Measurements from ENCODE around the gene CBFB. TPM values are rescaled to one million over a fixed set of nuclear protein-coding genes. Genes with fewer than 3 reads are reported as not detected.

CBFB gene
- total and polyA plus RNA-seq, 2 donors: 49.4 to 54.3 TPM

DNA sequence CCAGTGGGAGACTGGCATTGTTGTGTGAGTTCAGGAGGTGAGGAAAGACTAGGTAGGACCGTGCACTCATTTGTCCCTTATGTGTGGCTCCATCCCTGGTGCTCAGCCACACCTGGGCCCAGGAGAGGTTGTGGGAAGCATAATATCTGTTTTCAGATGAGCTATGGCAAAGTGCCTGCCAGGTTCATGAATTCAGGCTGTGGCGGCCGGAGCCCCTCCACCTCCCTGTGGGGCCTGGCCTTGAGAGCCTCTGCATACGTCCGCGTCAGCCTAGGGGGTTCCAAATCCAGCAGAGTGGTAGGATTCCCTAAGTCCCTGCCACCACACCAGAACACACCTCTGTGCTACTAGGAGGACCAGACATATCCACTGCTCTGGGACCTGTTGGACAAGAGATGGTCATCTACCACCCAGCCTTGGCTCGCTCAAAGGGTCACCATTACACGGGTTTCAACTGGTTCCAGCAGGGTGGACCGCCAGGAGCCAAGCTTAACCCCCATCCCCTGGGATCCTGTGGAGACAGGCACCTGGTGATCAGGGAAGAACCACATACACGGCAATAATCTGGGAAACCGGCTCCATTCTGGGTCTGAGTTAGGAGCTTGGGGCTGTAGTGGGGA is 119.8 kb downstream of the CBFB start:
- Histone ChIP-seq H3K27ac (ENCODE audit: low read depth in 1 of 2, low read length in 1 of 2) (no peak overlapping the region), H3K27me3 (ENCODE audit: control insufficient read depth in 2 of 2, insufficient read depth in 1 of 2, low read length in 1 of 2) (peaks cover 32 to 51% of the 10 kb centered on the region in 2 donors), H3K4me1 (ENCODE audit: control insufficient read depth in 2 of 2, insufficient read depth in 2 of 2, low read length in 2 of 2) (peaks cover 7 to 12% of the 10 kb centered on the region in 2 donors), H3K36me3 (ENCODE audit: control insufficient read depth in 2 of 2, insufficient read depth in 2 of 2, low read length in 1 of 2) (peaks cover 42 to 52% of the 10 kb centered on the region in 2 donors), H3K9me3 (ENCODE audit: control insufficient read depth in 2 of 2, insufficient read depth in 1 of 2, low read length in 1 of 2) (peaks cover 5 to 13% of the 10 kb centered on the region in 2 donors), H3K4me3 (ENCODE audit: low read length in 2 of 2) (no peak overlapping the region)
- DNase-seq (ENCODE audit: low read depth in 6 of 9, low spot score in 9 of 9): no peak
- 97% methylated on average over 11 of the region's 11 CpGs for WGBS

DNA sequence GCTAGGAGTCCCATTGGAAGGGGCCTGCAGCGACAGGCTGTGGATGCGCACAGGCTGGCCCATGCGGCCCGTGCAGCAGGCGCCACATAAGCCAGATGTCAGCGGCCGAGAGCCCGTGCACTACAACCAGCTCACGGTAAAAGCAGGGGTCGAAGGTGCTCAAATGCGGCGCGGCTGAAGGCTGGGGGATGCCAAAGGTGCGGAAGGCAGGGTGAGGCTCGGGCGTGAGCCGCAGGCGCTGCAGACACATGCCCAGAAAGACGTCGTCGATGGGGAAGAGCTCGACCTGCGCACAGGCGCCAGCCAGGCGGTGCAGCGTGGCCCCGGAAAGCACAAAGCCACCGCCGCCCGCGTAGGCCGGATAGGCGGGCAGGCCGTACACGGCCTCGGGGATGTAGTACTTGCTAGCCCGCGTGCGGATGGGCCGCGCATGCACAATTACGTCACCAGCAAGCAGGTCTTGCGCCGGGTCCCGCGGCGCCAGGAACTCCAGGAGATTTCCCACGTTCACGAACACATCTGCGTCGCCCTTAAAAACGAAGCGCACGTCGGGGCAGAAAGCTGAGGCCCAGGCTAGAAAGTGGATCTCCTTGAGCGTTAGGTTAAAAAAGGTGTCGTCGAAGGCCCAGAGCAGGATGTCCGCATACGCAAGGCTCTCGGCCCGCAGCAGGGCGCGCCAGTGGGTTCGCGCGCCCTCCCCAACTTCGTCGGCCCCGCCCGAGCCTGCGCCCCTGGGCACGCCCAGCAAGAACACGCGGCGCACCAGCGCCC is 120.5 kb downstream of the CBFB start:
- Histone ChIP-seq H3K27ac (ENCODE audit: low read depth in 1 of 2, low read length in 1 of 2) (no peak overlapping the region), H3K9me3 (ENCODE audit: control insufficient read depth in 2 of 2, insufficient read depth in 1 of 2, low read length in 1 of 2) (peaks cover 5 to 13% of the 10 kb centered on the region in 2 donors), H3K27me3 (ENCODE audit: control insufficient read depth in 2 of 2, insufficient read depth in 1 of 2, low read length in 1 of 2) (peaks cover 36 to 58% of the 10 kb centered on the region in 2 donors), H3K4me1 (ENCODE audit: control insufficient read depth in 2 of 2, insufficient read depth in 2 of 2, low read length in 2 of 2) (peaks cover 7 to 12% of the 10 kb centered on the region in 2 donors), H3K36me3 (ENCODE audit: control insufficient read depth in 2 of 2, insufficient read depth in 2 of 2, low read length in 1 of 2) (peaks cover 36 to 45% of the 10 kb centered on the region in 2 donors), H3K4me3 (ENCODE audit: low read length in 2 of 2) (no peak overlapping the region)
- no peak for DNase-seq (ENCODE audit: low read depth in 6 of 9, low spot score in 9 of 9)
- 80% methylated on average over 77 of the region's 77 CpGs for WGBS

DNA sequence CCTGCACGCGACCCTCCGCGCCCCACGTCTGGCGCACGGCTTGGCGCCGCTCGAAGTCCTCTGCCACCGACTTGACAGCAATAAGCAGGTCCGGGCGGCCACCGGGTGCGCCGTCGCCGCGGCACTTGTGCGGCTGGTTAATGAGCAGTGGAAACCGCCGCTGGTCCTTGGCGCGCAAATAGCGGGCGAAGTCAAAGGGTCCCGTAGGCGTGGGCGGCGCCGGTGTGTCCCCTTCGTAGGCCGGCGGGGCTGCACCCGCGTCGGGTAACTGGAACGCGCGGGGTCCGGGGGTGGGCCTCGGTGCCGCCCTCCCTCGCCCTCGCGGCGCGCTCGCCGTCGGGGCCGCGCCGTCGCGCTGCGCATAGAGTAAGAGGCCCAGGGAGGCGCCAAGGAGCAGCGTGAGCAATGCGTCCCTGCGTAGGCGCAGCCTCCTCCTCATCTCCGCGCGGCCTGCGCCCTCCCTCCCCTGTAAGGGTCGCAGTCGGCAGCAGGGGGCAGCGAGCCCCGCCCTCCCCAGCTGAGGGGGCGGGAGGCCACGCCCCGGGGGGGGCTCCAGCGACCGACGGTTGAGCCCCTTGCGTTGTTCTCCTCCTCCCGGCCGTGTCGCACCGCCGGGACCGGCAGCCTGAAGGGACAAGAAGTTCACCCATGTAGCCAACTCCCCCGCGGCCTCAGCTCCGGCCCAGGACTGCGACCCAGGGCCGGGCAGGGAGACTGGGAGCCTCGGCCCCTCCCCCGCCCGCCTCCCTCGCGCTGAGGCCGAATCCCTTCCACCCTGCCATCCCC is 121.3 kb downstream of the CBFB start:
- Histone ChIP-seq H3K9me3 (ENCODE audit: control insufficient read depth in 2 of 2, insufficient read depth in 1 of 2, low read length in 1 of 2) (peaks cover 5 to 13% of the 10 kb centered on the region in 2 donors), H3K27me3 (ENCODE audit: control insufficient read depth in 2 of 2, insufficient read depth in 1 of 2, low read length in 1 of 2) (peaks cover 44 to 66% of the 10 kb centered on the region in 2 donors), H3K4me3 (ENCODE audit: low read length in 2 of 2) (peak overlapping the region; percentile 18 to 63), H3K27ac (ENCODE audit: low read depth in 1 of 2, low read length in 1 of 2) (peak overlapping the region in 1 of 2 donors; percentile 37), H3K36me3 (ENCODE audit: control insufficient read depth in 2 of 2, insufficient read depth in 2 of 2, low read length in 1 of 2) (peaks cover 28 to 38% of the 10 kb centered on the region in 2 donors), H3K4me1 (ENCODE audit: control insufficient read depth in 2 of 2, insufficient read depth in 2 of 2, low read length in 2 of 2) (peaks cover 10 to 16% of the 10 kb centered on the region in 2 donors)
- WGBS: 10% methylated on average over 94 of the region's 94 CpGs
- peak in 3 of 9 donors; percentile 42 to 61 (median 59) for DNase-seq (ENCODE audit: low read depth in 6 of 9, low spot score in 9 of 9)

Other genes with a start within 250 kb of the CBFB start
- 0.09 TPM for gene TERB1, start 227.6 kb upstream of the CBFB start, total RNA-seq
- gene TERB1, start 227.6 kb upstream of the CBFB start, polyA plus RNA-seq: 0.07 TPM
- gene NAE1, start 198.2 kb upstream of the CBFB start, total RNA-seq: 70.4 TPM
- 55.3 TPM for gene NAE1, start 198.2 kb upstream of the CBFB start, polyA plus RNA-seq
- gene CA7, start 184.7 kb upstream of the CBFB start, total RNA-seq: 0.19 TPM
- gene CA7, start 184.7 kb upstream of the CBFB start, polyA plus RNA-seq: 0.80 TPM
- gene PDP2, start 148.6 kb upstream of the CBFB start, total RNA-seq: 2.5 TPM
- 2.8 TPM for gene PDP2, start 148.6 kb upstream of the CBFB start, polyA plus RNA-seq
- 0.05 TPM for gene CDH16, start 110.3 kb upstream of the CBFB start, total RNA-seq
- 0.78 TPM for gene CDH16, start 110.3 kb upstream of the CBFB start, polyA plus RNA-seq
- gene RRAD, start 103.6 kb upstream of the CBFB start, total RNA-seq: 0.85 TPM
- 13.3 TPM for gene RRAD, start 103.6 kb upstream of the CBFB start, polyA plus RNA-seq
- 118 TPM for gene CIAO2B, start 94.7 kb upstream of the CBFB start, total RNA-seq
- gene CIAO2B, start 94.7 kb upstream of the CBFB start, polyA plus RNA-seq: 141 TPM
- gene CES2, start 93.6 kb upstream of the CBFB start, total RNA-seq: 15.8 TPM
- gene CES2, start 93.6 kb upstream of the CBFB start, polyA plus RNA-seq: 16.7 TPM
- gene CES3, start 67.9 kb upstream of the CBFB start, total RNA-seq: 0.09 TPM
- gene CES3, start 67.9 kb upstream of the CBFB start, polyA plus RNA-seq: 0.32 TPM
- 2.1 TPM for gene CES4A, start 40.6 kb upstream of the CBFB start, total RNA-seq
- gene CES4A, start 40.6 kb upstream of the CBFB start, polyA plus RNA-seq: 14.6 TPM
- gene PHAF1, start 80.8 kb downstream of the CBFB start, total RNA-seq: 7.7 TPM
- 12.0 TPM for gene PHAF1, start 80.8 kb downstream of the CBFB start, polyA plus RNA-seq
- gene B3GNT9, start 121.8 kb downstream of the CBFB start, total RNA-seq: 1.3 TPM
- 3.2 TPM for gene B3GNT9, start 121.8 kb downstream of the CBFB start, polyA plus RNA-seq
- 12.5 TPM for gene TRADD, start 130.8 kb downstream of the CBFB start, total RNA-seq
- gene TRADD, start 130.8 kb downstream of the CBFB start, polyA plus RNA-seq: 33.9 TPM
- 2.0 TPM for gene FBXL8, start 130.8 kb downstream of the CBFB start, total RNA-seq
- gene FBXL8, start 130.8 kb downstream of the CBFB start, polyA plus RNA-seq: 12.0 TPM
- 4.1 TPM for gene HSF4, start 135.6 kb downstream of the CBFB start, total RNA-seq
- 50.8 TPM for gene HSF4, start 135.6 kb downstream of the CBFB start, polyA plus RNA-seq
- gene NOL3, start 141.4 kb downstream of the CBFB start, total RNA-seq: 2.3 TPM
- 28.2 TPM for gene NOL3, start 141.4 kb downstream of the CBFB start, polyA plus RNA-seq
- 5.2 TPM for gene MATCAP1, start 154.8 kb downstream of the CBFB start, total RNA-seq
- gene MATCAP1, start 154.8 kb downstream of the CBFB start, polyA plus RNA-seq: 24.6 TPM
- gene EXOC3L1, start 161.0 kb downstream of the CBFB start, total RNA-seq: 0.57 TPM
- 2.2 TPM for gene EXOC3L1, start 161.0 kb downstream of the CBFB start, polyA plus RNA-seq
- gene E2F4, start 163.0 kb downstream of the CBFB start, total RNA-seq: 47.7 TPM
- 46.9 TPM for gene E2F4, start 163.0 kb downstream of the CBFB start, polyA plus RNA-seq
- gene ELMO3, start 170.0 kb downstream of the CBFB start, total RNA-seq: 2.3 TPM
- gene ELMO3, start 170.0 kb downstream of the CBFB start, polyA plus RNA-seq: 15.3 TPM
- gene TMEM208, start 198.0 kb downstream of the CBFB start, total RNA-seq: 35.2 TPM
- 71.8 TPM for gene TMEM208, start 198.0 kb downstream of the CBFB start, polyA plus RNA-seq
- 5.6 TPM for gene FHOD1, start 218.3 kb downstream of the CBFB start, total RNA-seq
- 27.8 TPM for gene FHOD1, start 218.3 kb downstream of the CBFB start, polyA plus RNA-seq
- gene SLC9A5, start 219.8 kb downstream of the CBFB start, total RNA-seq: 0.09 TPM
- gene SLC9A5, start 219.8 kb downstream of the CBFB start, polyA plus RNA-seq: 1.1 TPM

Measured in thymus (tissue), 11 donors.